HG03060 (cell line): ENCODE results near the gene CRYBG3.
A peak's percentile ranks its signal among the peaks of the same experiment; 100 is the strongest.

Experiments used
- ATAC-seq: cut with Tn5 transposase; IDR thresholded peaks from one replicate; pipeline ENCODE4 v1.9.1; 2021; ENCODE audit warnings: low read depth, moderate number of reproducible peaks; ENCODE audit not compliant: unreplicated experiment

The CRYBG3 gene

DNA sequence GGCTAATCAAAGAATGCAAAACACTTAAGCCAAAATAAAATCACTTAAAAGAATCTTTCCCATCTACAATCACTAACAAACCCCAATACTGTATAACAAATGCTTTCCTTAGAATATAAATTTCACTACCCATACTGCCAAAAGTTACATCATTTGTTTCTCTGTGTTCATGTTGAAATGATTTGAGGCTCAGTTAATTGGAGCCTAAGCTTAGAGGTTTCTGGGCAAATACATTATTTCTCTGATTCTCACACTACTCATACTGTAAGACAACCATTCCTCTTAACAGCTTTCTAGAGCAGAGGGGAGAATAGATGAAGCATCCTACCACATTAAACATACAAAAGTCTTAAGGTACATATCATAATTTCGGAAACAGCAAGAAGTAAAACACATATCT is 148.3 kb downstream of the CRYBG3 start:
- ATAC-seq, result no peak

DNA sequence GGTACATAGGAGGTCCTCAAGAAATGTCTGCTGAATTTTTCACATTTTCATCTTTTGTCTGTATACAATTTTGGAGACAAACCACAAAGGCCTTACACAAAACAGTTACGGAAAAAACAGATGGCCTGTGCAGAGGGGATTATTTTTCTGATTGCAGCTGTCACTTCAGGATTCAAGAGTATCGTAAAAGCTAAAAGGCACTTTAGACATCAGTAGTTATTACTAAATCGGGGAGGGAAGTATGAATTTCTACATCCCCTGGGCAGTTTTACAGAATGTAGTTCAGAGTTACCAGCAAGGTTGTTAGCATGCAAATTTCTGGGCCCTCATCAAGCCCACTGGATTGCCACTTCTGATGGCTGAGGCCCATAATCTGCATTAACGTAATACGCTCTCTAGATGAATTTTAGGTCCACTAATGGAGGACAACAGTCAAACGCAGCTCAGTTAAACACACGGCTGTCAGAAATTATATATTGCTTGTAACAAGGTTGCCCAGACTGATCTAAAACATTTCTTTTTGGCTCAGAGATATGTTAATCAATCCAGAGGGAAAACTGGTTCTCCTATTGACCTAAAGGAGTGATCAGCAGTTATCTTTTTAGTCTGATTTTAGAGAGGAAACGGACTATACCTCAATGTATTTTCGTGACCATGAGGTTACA is 149.3 kb downstream of the CRYBG3 start:
- no peak for ATAC-seq

DNA sequence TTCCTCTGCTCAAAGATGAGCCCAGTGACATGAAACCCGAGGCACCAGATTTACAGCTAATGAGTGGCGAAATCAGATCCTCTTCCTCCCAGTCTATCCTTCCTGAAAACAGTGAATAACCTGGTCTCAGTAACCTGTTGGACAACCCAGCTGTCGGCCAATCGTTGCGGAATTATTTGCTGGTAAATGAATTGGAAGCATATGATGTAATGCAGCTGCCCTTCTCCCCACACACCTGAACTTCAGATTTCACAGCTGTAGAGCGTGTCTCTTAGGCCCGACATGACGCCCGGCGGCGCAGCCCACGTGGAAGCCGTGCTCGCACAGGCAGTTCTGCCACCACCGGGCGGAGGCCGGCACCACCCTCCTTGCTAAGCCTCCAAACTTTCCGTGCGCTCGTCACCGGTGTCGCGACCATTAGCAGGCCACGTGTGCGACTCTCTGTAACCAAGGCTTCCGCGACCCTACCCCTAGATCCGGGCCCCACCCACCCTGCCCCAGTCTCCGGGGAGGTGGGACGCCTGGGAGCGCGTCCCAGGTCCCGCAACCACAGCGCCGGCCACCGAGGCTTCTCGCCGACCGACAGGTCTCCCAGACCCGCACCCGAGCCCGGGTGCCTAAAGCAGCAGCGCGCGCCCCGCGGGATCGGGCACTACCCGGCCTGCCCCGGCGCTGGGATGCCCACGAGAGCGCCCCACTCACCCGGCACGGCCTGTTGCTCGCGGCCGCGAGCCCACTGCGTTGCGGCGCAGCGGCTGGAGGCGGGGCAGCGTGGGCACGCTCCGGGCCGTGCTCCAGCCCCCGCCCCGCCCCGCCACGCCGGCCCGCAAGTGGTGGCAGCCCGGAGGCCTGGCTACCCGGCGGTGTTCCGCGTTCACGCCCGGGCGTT is 150.1 kb downstream of the CRYBG3 start, which contains the start of gene RIOX2:
Gene RIOX2, minus strand, starts transcription at position 753 of the 889 bp plus-strand sequence. CDS start 4,838 bp downstream, outside the sequence.
- peak; percentile 65 for ATAC-seq

DNA sequence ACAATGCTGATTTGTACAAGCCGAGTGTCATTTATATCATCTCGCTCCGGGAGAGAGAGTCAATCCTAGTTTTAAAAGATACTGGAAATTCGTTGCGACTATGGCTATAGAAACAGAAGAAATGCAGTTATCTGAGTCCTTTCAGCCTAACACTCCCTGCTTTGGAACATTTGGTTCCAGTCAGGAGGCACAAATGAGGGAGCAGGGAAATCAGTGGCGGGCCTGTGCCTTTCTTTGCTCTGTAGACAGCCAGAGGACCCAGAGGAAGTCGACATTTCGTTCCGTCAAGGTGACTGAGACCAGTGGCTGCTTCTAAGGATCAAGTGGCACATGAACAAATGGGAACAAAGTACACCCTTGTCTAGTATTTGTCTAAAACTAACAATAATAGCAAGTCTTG is 151.2 kb downstream of the CRYBG3 start:
- no peak for ATAC-seq

DNA sequence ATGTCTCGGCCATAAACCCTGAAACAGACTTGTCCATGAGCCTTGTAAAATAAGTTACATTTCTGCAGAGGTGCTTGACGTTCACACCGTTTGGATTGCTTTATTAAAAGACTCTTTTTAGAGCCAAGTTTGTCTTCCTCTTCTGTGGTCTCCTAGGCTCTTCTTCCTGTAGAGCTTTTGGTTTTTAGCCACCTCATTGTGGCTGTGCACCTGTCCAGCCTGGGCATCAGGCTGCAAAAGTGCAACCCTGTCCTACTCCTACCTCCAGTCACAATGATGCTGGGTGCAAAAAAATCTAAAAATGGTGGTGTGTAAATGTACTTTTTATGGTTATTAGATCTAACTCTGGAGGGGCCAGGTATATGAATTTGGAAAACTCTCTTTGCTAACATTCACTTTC is 153.2 kb downstream of the CRYBG3 start:
- no peak for ATAC-seq

DNA sequence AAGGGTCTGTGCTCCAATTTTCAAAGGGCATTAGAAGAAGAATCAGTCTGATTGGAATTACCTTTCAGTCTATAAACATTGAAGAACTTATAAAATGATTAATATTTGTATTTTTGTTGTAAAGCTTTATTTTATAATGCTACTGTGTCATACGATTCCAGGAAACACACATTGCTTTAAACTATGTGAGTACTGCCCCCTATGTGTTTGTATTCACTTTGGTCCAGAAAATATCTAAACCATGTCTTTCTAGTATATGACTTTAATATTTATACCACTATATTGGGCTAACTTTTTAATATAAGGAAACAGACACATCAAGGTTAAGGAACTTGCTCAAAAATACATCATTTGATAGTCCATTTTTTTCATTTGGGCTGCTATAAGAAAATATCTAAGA is 153.7 kb downstream of the CRYBG3 start:
- no peak for ATAC-seq

DNA sequence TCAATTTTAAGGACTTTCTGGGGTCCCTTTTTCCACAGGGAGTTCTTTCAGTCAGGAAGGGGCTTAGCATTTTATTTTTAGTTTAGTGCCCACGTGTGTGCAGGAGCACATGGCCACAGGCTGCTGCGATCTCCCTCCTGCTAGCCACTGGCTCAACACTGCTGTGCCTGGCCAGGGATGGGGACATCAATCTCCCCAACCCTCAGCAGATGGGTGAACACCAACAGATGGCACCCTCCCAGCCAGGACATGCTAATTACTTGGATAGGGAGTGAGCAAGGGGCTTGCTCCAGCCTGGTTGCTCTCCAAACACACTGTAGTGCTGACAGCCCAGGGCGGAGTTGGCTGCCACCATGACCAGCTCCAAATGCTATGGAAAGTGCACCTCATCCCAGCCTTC is 157.8 kb downstream of the CRYBG3 start:
- no peak for ATAC-seq

DNA sequence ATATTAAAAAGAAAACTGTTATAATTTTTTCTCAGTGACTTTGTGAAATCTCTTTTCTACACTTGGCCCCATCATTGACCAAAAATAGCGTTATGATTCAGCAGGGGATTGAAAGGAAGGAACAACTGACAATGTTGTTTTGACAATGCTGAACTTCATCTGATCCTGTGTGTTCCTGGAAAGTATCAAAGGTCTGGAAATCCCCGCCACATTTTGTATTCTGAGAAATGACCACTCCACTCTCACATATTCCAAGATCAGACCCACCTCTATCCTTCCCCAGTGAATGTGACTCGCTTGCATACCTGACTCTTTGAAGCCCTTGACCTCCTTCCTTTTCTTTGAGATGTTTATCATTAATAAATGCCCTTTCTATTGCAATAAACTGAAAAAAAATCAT is 160.1 kb downstream of the CRYBG3 start:
- ATAC-seq, result no peak

DNA sequence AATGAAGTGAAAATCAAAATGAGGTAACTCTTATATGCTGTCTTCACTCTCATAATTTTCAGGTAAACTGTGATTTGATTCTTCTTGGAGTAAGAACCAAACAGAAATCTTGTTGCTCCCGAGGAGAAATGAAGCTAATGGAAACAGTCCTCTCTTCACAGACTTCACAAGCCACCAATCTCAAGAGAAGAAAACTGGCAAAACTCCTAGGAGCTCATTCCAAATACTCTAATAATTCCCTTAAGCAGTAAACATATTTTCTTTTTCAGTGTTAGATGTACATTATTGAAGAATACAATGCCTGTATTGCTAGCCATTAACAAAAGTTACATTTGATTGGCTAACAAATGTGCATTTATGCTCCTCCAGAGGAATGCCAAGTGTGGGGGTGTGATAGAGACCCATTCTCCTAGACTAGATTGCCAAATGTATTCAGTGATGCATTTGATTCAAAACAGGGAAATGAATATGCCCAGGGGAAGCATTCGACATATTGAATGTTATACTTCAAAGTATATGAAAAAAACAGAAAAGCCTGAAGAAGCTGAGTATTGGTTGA is 162.2 kb downstream of the CRYBG3 start:
- ATAC-seq, result no peak

DNA sequence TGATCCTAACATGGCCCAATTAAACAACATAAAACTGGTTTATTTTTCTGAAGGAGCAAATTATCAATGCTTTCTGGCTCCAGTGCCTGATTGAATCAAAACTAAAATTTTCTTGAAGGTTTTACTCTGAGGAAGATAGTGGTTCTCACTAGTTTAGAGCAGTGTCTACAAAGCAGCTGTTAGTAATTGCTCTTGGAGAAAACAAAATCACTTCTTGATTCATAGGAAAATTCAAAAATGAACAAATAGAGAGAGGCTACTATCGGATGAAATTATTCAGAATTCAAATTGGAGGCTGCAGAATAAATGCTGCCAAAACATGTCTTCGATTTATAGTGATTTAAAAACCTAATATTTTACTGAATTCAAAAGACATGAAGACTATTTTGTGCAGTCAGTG is 165.5 kb downstream of the CRYBG3 start:
- no peak for ATAC-seq

DNA sequence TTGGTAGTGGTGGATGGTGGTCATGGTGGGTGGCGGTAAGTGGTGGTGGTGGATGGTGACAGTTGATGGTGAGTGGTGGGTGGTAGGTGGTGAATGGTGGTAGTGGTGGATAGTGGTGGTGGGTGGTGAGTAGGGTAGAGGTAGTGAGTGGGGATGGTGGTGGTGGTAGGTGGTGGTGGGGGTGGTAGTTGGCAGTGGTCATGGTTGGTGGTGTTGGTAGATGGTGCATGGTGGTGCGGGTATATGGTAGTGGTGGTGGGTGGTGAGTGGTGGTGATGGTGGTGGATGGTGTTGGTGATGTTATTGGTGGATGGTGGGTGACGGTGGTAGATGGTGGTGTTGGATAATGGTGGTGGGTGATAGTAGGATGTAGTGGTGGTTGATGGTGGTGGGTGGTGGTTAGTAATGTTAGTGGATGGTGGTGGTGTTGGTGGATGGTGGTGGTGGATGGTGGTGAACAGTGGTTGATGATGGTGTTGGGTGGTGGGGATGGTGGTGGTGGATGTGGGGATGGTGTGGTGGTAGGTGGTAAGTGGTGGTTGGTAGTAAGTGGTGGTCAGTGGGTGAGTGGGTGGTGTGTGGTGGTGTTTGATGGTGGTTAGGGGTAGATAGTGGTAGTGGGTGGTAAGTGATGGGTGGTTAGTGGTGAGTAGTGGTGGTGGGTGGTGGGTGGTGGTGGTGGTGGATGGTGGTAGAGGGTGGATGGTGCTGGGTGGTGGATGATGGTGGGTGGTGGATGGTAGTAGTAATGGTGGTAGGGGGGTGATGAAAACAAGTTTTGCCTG is 167.2 kb downstream of the CRYBG3 start:
- no peak for ATAC-seq

DNA sequence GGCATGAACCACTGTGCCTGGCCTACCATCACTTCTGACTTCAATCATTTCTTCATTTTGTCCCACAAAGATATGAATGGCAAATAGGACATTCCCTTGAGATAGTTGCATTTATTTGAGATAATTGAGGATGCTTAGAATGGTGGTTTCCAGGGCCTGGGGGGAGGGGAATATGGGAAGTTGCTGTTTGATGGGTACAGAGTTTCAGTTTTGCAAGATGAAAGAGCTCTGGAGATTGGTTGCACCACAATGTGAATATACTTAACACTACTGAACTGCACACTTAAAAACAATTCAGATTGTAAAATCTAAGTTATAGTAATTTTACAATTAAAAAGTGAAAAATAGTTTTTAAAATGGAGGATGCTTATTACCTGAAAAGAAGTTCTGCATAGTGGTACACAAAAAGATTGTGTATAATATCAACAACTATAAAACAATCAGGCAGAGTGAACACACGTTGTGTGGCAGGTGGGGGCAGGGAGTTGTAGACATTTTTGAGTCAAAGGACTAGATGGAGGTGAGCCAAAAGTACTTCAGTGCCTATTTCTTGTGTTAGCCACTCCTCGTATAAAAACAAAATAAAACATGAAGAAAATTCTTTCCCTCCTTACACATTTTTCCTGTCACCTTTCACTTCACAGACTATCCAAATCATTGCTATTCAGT is 168.9 kb downstream of the CRYBG3 start:
- no peak for ATAC-seq

DNA sequence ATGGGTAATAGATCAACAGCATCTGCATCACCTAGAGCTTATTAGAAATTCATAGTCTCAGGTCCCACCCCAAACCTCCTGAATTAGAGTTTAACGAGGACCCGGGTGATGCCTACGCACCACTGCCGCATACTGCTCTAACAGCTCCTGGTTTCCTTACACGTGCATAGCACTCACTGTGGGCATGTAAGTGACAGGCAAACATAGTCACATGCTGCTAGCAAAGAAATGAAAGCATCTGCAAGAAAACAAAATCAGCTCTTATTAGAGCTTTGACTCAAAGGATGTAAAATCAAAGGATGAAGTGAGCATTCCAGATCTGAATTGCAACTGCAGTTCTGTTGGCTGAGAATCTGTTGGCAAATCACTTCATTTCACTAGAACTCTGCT is 169.5 kb downstream of the CRYBG3 start:
- ATAC-seq, result no peak

DNA sequence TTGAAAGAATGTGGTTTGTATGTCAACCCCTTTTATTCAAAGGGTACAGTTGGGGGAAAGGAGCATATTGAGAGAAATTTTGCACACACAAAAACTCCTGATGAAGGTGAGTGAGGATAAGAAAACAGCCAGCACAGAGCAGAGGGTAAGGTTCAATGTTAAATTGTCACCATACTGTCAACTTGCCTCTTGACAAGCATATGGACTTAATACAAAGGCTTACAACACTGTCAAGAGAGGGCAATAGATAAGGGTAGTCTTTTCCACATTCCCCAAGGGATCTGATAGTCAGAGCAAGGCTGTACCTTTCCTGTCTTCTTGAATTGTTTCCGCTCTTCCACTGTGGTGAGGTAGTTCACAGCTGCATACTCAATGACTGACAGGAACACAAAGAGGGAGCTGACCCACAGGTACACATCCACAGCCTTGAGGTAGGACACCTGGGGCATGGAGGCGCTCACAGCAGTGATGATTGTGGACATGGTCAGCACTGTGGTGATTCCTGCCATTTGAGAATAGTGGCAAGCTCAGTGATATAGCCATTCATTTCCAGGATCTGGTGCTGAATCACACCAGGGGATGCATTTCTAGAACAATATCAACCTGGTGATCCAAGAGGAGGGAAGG is 170.8 kb downstream of the CRYBG3 start:
- ATAC-seq, result no peak

DNA sequence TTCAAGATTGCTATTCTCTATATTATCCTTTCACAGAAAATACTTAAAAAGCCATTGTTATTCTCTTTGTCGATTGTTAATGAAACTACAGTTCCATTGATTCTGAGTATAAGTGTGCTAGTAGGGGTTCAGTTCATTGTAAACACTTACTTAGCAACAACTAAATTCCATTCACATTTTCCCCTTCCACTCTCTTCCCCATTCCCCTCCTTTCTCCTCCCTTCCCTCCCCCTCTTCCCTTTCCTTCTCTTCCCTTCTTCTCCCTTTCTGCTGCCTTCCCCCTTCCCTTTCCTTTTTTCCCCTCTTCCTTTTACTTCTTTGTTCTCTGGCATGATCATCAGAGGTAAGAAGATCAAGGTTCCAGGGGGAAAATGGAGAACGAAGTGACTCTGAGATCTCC is 171.7 kb downstream of the CRYBG3 start:
- ATAC-seq, result no peak

DNA sequence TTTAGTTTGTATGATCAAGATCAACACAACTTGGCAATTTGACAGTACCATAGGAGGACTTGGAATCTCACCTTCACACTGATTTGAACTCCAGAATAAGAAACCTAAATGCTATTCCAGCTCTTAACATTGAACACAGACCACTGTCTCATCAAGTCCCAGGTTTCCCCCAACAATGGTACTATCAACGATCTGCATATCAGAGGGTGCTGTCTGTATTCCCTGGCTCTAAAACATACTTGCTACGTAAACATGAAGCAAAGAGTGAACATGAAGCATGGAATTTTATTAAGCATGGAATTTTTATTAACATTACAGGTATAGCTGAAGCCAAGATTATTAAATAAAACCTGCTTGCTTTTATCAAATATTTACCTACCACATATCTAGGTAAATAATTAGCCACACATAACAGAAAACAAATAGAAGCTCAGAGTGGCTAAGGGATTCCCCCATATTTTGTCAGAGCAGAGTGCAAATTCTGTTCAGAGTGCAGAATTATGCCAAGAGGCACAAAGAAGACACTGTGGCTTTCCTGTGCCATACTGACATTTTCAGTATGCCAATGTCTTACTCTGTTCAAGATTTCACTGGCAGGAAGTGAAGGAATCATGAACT is 172.6 kb downstream of the CRYBG3 start:
- ATAC-seq, result no peak
